ENCODE measurements around the gene RAPGEF1.

DNA sequence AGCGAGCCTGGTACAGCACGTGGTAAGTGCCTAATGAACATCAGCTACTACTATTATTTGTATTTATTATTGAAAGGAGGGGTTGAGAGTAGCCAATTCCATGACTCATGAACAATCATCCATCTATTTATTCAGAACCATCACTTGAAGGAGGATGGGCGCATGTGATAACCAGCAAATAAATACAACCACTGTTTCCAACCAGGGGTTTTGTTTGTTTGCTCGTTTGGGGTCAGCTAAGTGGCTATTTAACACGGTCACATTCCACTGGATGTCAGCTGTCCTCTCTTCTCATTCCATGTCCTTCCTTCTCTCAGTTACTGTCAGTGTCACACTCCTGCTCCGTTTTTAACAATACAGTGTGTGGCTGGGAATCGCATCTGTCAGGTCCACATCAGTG lies 8.6 kb downstream of the RAPGEF1 start:
- no peak for TF ChIP-seq POLR2A (IDR thresholded peaks at IDR 0.05; ENCODE audit: low read length)
- TF ChIP-seq GATA1 (IDR thresholded peaks at IDR 0.05; ENCODE audit: low read depth, low read length), result no peak
